Loucy (cell line): Measurements from ENCODE around the gene ETHE1.

Experiments used
- H2AFZ ChIP-seq: fragments of 200-600 bp; sonication (generic); 2 replicates; pipeline ENCODE4 v1.6.0; 2016; ENCODE audit warnings: antibody characterized with exemption, mild to moderate bottlenecking, low read length, moderate library complexity
- H3F3A ChIP-seq: fragments of 200-600 bp; 2 replicates; pipeline ENCODE4 v1.6.0; 2016; ENCODE audit warnings: antibody characterized with exemption, low read depth, mild to moderate bottlenecking
- H3K27me3 ChIP-seq: fragments of 200-600 bp; sonication (generic); 2 replicates; pipeline ENCODE4 v1.6.1; 2014; ENCODE audit warnings: low read length, mild to moderate bottlenecking; ENCODE audit not compliant: insufficient read depth, poor library complexity, severe bottlenecking
- H3K36me3 ChIP-seq: fragments of 200-600 bp; sonication (generic); 2 replicates; pipeline ENCODE4 v1.6.1; 2016; ENCODE audit warnings: low read length; ENCODE audit not compliant: insufficient read depth
- H3K4me1 ChIP-seq: fragments of 200-600 bp; sonication (generic); 2 replicates; pipeline ENCODE4 v1.5.1; 2014; ENCODE audit warnings: low read length, mild to moderate bottlenecking; ENCODE audit not compliant: insufficient read depth, poor library complexity, severe bottlenecking
- H3K4me2 ChIP-seq: fragments of 200-600 bp; sonication (generic); 2 replicates; pipeline ENCODE4 v1.6.0; 2014; ENCODE audit warnings: antibody characterized with exemption, low read length, low read depth, mild to moderate bottlenecking; ENCODE audit not compliant: poor library complexity, severe bottlenecking
- H3K4me3 ChIP-seq: fragments of 200-600 bp; sonication (generic); 2 replicates; pipeline ENCODE4 v1.5.1; 2014; ENCODE audit warnings: low read length, mild to moderate bottlenecking, mixed read lengths; ENCODE audit not compliant: poor library complexity, severe bottlenecking
- H3K79me2 ChIP-seq: fragments of 200-600 bp; sonication (generic); 2 replicates; pipeline ENCODE4 v1.6.1; 2014; ENCODE audit warnings: low read length; ENCODE audit not compliant: insufficient read depth
- H3K9ac ChIP-seq: fragments of 200-600 bp; sonication (generic); 2 replicates; pipeline ENCODE4 v1.6.0; 2014; ENCODE audit warnings: mild to moderate bottlenecking, low read depth, low read length, moderate library complexity; ENCODE audit not compliant: poor library complexity, severe bottlenecking
- H3K9me2 ChIP-seq: fragments of 200-600 bp; sonication (generic); replicated peaks from 2 replicates; pipeline ENCODE4 v1.6.1; 2016; ENCODE audit warnings: low read depth, low read length, mixed read lengths
- H3K9me3 ChIP-seq: fragments of 200-600 bp; sonication (generic); 2 replicates; pipeline ENCODE4 v1.6.1; 2014; ENCODE audit warnings: mild to moderate bottlenecking, antibody characterized with exemption, low read length, low read depth; ENCODE audit not compliant: insufficient read depth
- H4K20me1 ChIP-seq: fragments of 200-600 bp; sonication (generic); 2 replicates; pipeline ENCODE4 v1.6.0; 2014; ENCODE audit warnings: antibody characterized with exemption, low read length, mild to moderate bottlenecking; ENCODE audit not compliant: insufficient read depth, poor library complexity, severe bottlenecking
- CTCF ChIP-seq: fragments of 200-600 bp; sonication (generic); conservative IDR thresholded peaks from 2 replicates; pipeline ENCODE4 v1.5.1; 2014; ENCODE audit warnings: mild to moderate bottlenecking, antibody characterized with exemption, low read length
- EZH2phosphoT487 ChIP-seq: fragments of 200-600 bp; IDR thresholded peaks from 2 replicates; pipeline ENCODE4 v1.6.1; 2018; ENCODE audit warnings: antibody characterized with exemption, mild to moderate bottlenecking, moderate library complexity, borderline replicate concordance

ETHE1 gene

DNA sequence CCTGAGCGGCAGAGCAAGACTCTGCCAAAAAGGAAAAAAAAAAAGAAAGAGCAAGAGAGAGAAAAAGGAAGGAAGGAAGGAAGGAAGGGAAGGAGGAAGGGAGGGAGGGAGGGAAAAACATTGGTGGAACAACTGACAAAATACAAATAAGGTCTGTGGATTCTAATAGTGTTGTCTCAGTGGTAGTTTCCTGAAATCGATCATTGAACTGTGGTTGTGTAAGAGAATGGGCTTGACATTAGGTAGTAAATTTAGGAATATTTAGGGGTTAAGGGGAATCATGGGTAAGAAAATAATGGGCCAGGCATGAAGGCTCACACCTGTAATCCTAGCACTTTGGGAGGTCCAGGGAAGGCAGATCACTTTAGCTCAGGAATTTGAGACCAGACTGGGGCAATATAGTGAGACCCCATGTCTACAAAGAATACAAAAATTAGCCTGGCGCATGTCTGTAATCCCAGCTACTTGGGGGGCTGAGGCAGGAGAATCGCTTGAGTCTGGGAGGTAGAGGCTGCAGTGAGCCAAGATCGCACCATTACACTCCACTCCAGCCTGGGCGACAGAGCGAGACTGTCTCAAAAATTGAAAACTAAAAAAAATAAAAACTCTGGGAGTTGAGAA lies 36.9 kb downstream of the ETHE1 start:
- no peak overlapping the region for H3K9ac ChIP-seq
- no peak overlapping the region for H3K4me3 ChIP-seq
- no peaks in the 10 kb centered on the region for H3K9me2 ChIP-seq
- no peak overlapping the region for H2AFZ ChIP-seq
- no peaks in the 10 kb centered on the region for H3K36me3 ChIP-seq
- no peaks in the 10 kb centered on the region for H4K20me1 ChIP-seq
- TF ChIP-seq CTCF (no peak), EZH2phosphoT487 (no peak)
- no peaks in the 10 kb centered on the region for H3K27me3 ChIP-seq
- no peaks in the 10 kb centered on the region for H3K79me2 ChIP-seq
- H3K4me2 ChIP-seq, result no peak overlapping the region
- H3K9me3 ChIP-seq, result no peaks in the 10 kb centered on the region
- no peaks in the 10 kb centered on the region for H3F3A ChIP-seq
- no peaks in the 10 kb centered on the region for H3K4me1 ChIP-seq

- Histone ChIP-seq H2AFZ (no peak overlapping the region), H3K36me3 (no peaks in the 10 kb centered on the region), H3K9me2 (no peaks in the 10 kb centered on the region), H3F3A (no peaks in the 10 kb centered on the region), H3K9ac (no peak overlapping the region), H3K79me2 (no peaks in the 10 kb centered on the region), H3K4me2 (no peak overlapping the region), H3K27me3 (no peaks in the 10 kb centered on the region), H4K20me1 (no peaks in the 10 kb centered on the region), H3K4me3 (no peak overlapping the region), H3K4me1 (no peaks in the 10 kb centered on the region), H3K9me3 (no peaks in the 10 kb centered on the region)
- TF ChIP-seq CTCF (no peak), EZH2phosphoT487 (no peak)
Measured at GRCh38 chr19:43489310-43489709, 37.7 kb downstream of the ETHE1 start.

DNA sequence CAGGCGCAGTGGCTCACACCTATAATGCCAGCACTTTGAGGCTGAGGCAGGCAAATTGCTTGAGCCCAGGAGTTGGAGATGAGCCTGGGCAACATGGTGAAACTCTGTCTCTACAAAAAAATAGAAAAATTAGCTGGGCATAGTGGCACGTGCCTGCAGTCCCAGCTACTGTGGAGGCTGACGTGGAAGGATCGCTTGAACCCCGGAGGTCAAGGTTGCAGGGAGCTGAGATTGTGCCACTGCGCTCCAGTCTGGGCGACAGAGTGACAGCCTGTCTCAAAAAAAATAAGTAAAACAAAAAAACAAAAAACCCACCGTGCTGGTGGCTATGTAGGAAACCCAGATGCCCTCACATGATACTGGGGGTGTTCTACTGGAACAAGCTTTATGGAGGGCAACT lies 38.8 kb downstream of the ETHE1 start:
- no peaks in the 10 kb centered on the region for H3F3A ChIP-seq
- no peak overlapping the region for H3K4me3 ChIP-seq
- no peaks in the 10 kb centered on the region for H3K4me1 ChIP-seq
- no peaks in the 10 kb centered on the region for H3K9me2 ChIP-seq
- TF ChIP-seq EZH2phosphoT487 (no peak), CTCF (no peak)
- no peak overlapping the region for H3K4me2 ChIP-seq
- H3K9me3 ChIP-seq, result no peaks in the 10 kb centered on the region
- H2AFZ ChIP-seq, result no peak overlapping the region
- H3K79me2 ChIP-seq, result no peaks in the 10 kb centered on the region
- H4K20me1 ChIP-seq, result no peaks in the 10 kb centered on the region
- no peaks in the 10 kb centered on the region for H3K27me3 ChIP-seq
- H3K9ac ChIP-seq, result no peak overlapping the region
- H3K36me3 ChIP-seq, result no peaks in the 10 kb centered on the region
